GM12878 (cell line): ENCODE data around the gene TMEM109. TPM values are rescaled to one million over a fixed set of nuclear protein-coding genes. Genes with fewer than 3 reads are reported as not detected.

Experiments
- ATAC-seq: fragments of 200-7000 bp; cut with Tn5 transposase; 3 replicates; pipeline ENCODE4 v1.9.1; 2020; ENCODE audit warnings: mild to moderate bottlenecking, moderate library complexity
- BruUV-seq: library from RNA; stranded (reverse); fragments of 400-500 nt; replicated peaks from 2 replicates; lab custom pipeline; 2021; lab: Mats Ljungman, UMichigan
- CTCF ChIA-PET: fragments of 300-600 bp; sonication (Branson Sonifier 250); formaldehyde crosslinking; extraction: SDS; loops from one replicate; lab custom pipeline; 2021; ENCODE audit warnings: inconsistent platforms; lab: Yijun Ruan, JAX
- POLR2A ChIA-PET: fragments of 350-600 bp; formaldehyde crosslinking; extraction: SDS; loops from one replicate; lab custom pipeline; 2021; ENCODE audit warnings: inconsistent platforms; lab: Charles Lee
- RAD21 ChIA-PET: fragments of 300-600 bp; sonication (Branson Sonifier 250); formaldehyde crosslinking; loops from one replicate; lab custom pipeline; 2023; ENCODE audit warnings: antibody characterized with exemption; ENCODE audit not compliant: unreplicated experiment; lab: Charles Lee
- SMC1A ChIA-PET: fragments of 300-600 bp; sonication (Branson Sonifier 250); formaldehyde crosslinking; loops from one replicate; lab custom pipeline; 2023; ENCODE audit not compliant: unreplicated experiment, uncharacterized antibody; lab: Charles Lee
- DNase-seq: peaks from one replicate; pipeline ENCODE4 v3.0.0-alpha.2; 2011; ENCODE audit warnings: low read depth, low spot score
- FAIRE-seq: peaks from 3 replicates; lab custom pipeline; 2011; peaks lifted over from hg19 to GRCh38; lab: Jason Lieb, UNC
- H2AFZ ChIP-seq: 2 replicates; pipeline ENCODE4 v1.6.0; 2011; ENCODE audit warnings: low read depth, low read length, control low read depth; ENCODE audit not compliant: control insufficient read depth
- H3K27ac ChIP-seq: 2 replicates; pipeline ENCODE4 v1.5.1; 2011; ENCODE audit warnings: control low read depth; ENCODE audit not compliant: control insufficient read depth, insufficient read depth
- H3K27me3 ChIP-seq, 2 experiments: replicated peaks in 1 of 2; 2 replicates each; pipeline versions ENCODE4 v1.6.0 to v1.6.1; 2011; ENCODE audit warnings: low read length in 1 of 2; ENCODE audit not compliant: control insufficient read depth in 2 of 2, insufficient read depth in 2 of 2
- H3K36me3 ChIP-seq, 2 experiments: 2 replicates each; pipeline ENCODE4 v1.5.1; 2011; ENCODE audit warnings: low read length in 1 of 2; ENCODE audit not compliant: control insufficient read depth in 2 of 2, insufficient read depth in 2 of 2
- H3K4me1 ChIP-seq: 2 replicates; pipeline ENCODE4 v1.6.1; 2011; ENCODE audit warnings: mild to moderate bottlenecking, low read length, moderate library complexity, mixed read lengths; ENCODE audit not compliant: control insufficient read depth, insufficient read depth
- H3K4me2 ChIP-seq: 2 replicates; pipeline ENCODE4 v1.6.0; 2011; ENCODE audit warnings: control low read depth; ENCODE audit not compliant: control insufficient read depth, insufficient read depth
- H3K4me3 ChIP-seq: fragments of 200-600 bp; sonication (generic); 2 replicates; pipeline ENCODE4 v1.5.1; 2016
- H3K79me2 ChIP-seq: 2 replicates; pipeline ENCODE4 v1.6.0; 2011; ENCODE audit warnings: low read length; ENCODE audit not compliant: control insufficient read depth, insufficient read depth
- H3K9ac ChIP-seq: 2 replicates; pipeline ENCODE4 v1.8.0; 2011; ENCODE audit warnings: low read length, control low read depth, mixed read lengths; ENCODE audit not compliant: control insufficient read depth, insufficient read depth
- H3K9me3 ChIP-seq: replicated peaks from 3 replicates; pipeline ENCODE4 v1.5.1; 2011; ENCODE audit warnings: mild to moderate bottlenecking, low read length; ENCODE audit not compliant: control insufficient read depth, insufficient read depth
- H4K20me1 ChIP-seq: 2 replicates; pipeline ENCODE4 v1.6.0; 2011; ENCODE audit not compliant: control insufficient read depth, insufficient read depth
- IKZF2 ChIP-seq, 2 experiments: fragments of 450-650 bp; IDR thresholded peaks; 2 replicates each; pipeline ENCODE4 v1.6.1; 2017; ENCODE audit warnings: mild to moderate bottlenecking in 2 of 2, moderate library complexity in 2 of 2
- NBN ChIP-seq: fragments of 450-650 bp; IDR thresholded peaks from 2 replicates; pipeline ENCODE4 v1.6.1; 2016
- NFYB ChIP-seq: IDR thresholded peaks from 2 replicates; pipeline ENCODE4 v1.6.1; 2011; ENCODE audit warnings: low read depth, mild to moderate bottlenecking, low read length, improper control_type of control experiment, moderate library complexity; ENCODE audit not compliant: insufficient read depth
- PAX8 ChIP-seq: fragments of 450-650 bp; IDR thresholded peaks from 2 replicates; pipeline ENCODE4 v1.6.1; 2017; ENCODE audit warnings: mild to moderate bottlenecking, moderate library complexity
- POLR2AphosphoS5 ChIP-seq: IDR thresholded peaks from 2 replicates; pipeline ENCODE4 v1.6.1; 2011; ENCODE audit warnings: mild to moderate bottlenecking, low read length, inconsistent platforms
- TCF3 ChIP-seq: IDR thresholded peaks from 2 replicates; pipeline ENCODE4 v1.6.1; 2012; ENCODE audit warnings: low read depth, mild to moderate bottlenecking, low read length, borderline replicate concordance; ENCODE audit not compliant: insufficient read depth
- WGBS: methylation state at CpG from one replicate; pipeline ENCODE4 v1.1.6; 2016; ENCODE audit warnings: low lambda C conversion rate; ENCODE audit not compliant: insufficient replicate concordance, insufficient coverage; ENCODE audit errors: missing lambda C conversion rate; 5-methylcytosine and 5-hydroxymethylcytosine counted together
- in situ Hi-C: fragments of 300-500 bp; cut with MboI; formaldehyde crosslinking; loops from 9 replicates; pipeline ENCODE4 v1.14.3; 2018; ENCODE audit warnings: mixed read lengths
- intact Hi-C: fragments of 100-400 bp; cut with micrococcal nuclease; formaldehyde crosslinking; loops from one replicate; pipeline ENCODE4 v1.14.2; 2022; ENCODE audit not compliant: unreplicated experiment
- polyA plus RNA-seq, 11 experiments: library from polyadenylated mRNA; depleted of rRNA in 4 of 11; unstranded in 6 of 11; stranded (reverse) in 5 of 11; fragments of >200 nt; fragmentation: Nextera tagmentation in 4 of 11; fragmentation: Illumina TruSeq in 1 of 11; extraction: Ambion mirVana in 4 of 11; extraction: Trizol in 1 of 11; gene quantifications; 1 replicate in 1 of 11; 2 replicates in 10 of 11; pipeline versions ENCODE4 v1.2.1 to v1.2.3, GENCODE V29; 2011 to 2016; ENCODE audit warnings: inconsistent platforms in 2 of 11, missing spikeins in 2 of 11, low read depth in 1 of 11
- total RNA-seq, 4 experiments: library from RNA; depleted of rRNA in 3 of 4; stranded (reverse); fragments of >200 nt in 3 of 4; fragmentation: Illumina TruSeq in 1 of 4; extraction: Trizol in 1 of 4; gene quantifications; 2 replicates each; pipeline versions ENCODE4 v1.2.1 to v1.2.3, GENCODE V29; 2013 to 2021
- TF ChIP-seq, protein P1 (sequence below), 3 experiments: IDR thresholded peaks in 2 of 3; conservative IDR thresholded peaks in 1 of 3; 2 replicates each; pipeline ENCODE4 v1.5.1; 2011; ENCODE audit warnings: low read depth in 3 of 3, low read length in 3 of 3, mild to moderate bottlenecking in 3 of 3, control low read depth in 2 of 3, moderate library complexity in 2 of 3, inconsistent platforms in 1 of 3, mixed read lengths in 1 of 3; ENCODE audit not compliant: control insufficient read depth in 2 of 3, insufficient read depth in 1 of 3; ENCODE audit errors: extremely low read depth in 1 of 3
- TF ChIP-seq, protein P2 (sequence below): IDR thresholded peaks from 2 replicates; pipeline ENCODE4 v1.6.1; 2012; ENCODE audit warnings: low read depth, low read length, improper control_type of control experiment
- TF ChIP-seq, protein P3 (sequence below): fragments of 450-650 bp; formaldehyde crosslinking; IDR thresholded peaks from 2 replicates; pipeline ENCODE4 v1.4.0; 2022; ENCODE audit warnings: mild to moderate bottlenecking, moderate library complexity
- TF ChIP-seq, protein P4 (sequence below): fragments of 450-650 bp; IDR thresholded peaks from 2 replicates; pipeline ENCODE4 v1.6.1; 2018; ENCODE audit warnings: mild to moderate bottlenecking, low read depth, moderate library complexity; ENCODE audit not compliant: partially characterized antibody

The TMEM109 gene
- total and polyA plus RNA-seq, 10 of the 15 experiments (the other 5 are each of a cell fraction or from before 2014, with no cell fraction given), result 21.9 to 199 (median 85.2) TPM

DNA sequence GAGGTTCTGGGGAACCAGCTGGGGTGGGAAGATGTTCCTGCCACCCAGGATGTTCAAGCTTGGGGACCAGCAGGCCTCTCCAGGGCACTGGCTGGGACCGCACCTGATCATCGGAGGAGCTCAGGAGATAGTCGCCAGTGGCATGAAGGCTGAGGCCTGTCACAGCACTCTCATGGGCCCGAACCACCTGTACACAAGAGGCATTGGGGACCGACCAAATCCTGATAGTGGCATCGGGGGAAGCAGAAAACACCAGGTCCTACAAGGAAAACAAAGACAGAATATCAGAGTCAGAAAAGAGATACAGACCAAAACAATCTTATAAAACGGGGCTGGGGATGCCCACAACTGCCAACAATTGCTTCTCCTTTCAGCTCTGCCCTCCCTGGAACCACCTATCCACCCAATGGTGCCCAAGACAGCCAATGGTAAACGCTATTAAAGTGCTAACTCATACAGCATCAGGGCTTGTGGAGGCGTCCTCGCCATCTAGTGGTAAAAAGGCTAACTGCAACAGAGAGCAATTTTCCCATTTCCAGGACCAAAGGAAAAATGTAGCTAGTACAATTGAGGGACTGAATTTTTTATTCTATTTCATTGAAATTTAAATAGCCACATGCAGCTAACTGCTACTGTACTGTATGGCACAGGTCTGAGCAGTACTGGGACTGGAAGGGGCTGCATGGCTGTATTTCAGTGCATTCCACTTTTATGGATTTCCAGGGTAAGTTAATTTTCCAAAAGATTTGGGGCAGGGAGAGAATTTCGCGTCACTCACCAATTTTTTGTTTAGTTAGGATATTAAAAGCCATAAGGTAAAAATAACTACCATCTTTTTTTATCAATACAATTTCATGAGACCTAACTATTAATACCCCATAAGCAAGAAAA lies 14.7 kb upstream of the TMEM109 start (continued):
- TF ChIP-seq, protein P1, sequence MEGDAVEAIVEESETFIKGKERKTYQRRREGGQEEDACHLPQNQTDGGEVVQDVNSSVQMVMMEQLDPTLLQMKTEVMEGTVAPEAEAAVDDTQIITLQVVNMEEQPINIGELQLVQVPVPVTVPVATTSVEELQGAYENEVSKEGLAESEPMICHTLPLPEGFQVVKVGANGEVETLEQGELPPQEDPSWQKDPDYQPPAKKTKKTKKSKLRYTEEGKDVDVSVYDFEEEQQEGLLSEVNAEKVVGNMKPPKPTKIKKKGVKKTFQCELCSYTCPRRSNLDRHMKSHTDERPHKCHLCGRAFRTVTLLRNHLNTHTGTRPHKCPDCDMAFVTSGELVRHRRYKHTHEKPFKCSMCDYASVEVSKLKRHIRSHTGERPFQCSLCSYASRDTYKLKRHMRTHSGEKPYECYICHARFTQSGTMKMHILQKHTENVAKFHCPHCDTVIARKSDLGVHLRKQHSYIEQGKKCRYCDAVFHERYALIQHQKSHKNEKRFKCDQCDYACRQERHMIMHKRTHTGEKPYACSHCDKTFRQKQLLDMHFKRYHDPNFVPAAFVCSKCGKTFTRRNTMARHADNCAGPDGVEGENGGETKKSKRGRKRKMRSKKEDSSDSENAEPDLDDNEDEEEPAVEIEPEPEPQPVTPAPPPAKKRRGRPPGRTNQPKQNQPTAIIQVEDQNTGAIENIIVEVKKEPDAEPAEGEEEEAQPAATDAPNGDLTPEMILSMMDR (IDR thresholded peaks at IDR 0.05 in 2 of 3, conservative IDR thresholded peaks at IDR 0.05 in 1 of 3; ENCODE audit: control insufficient read depth in 2 of 3, extremely low read depth in 1 of 3, insufficient read depth in 1 of 3, low read depth in 3 of 3, low read length in 3 of 3), result peak; percentile 85 to 98 (median 94)
- TF ChIP-seq POLR2AphosphoS5, result peak; percentile 42; the same call in 1 of the 2 replicates
- TF ChIP-seq IKZF2 (IDR thresholded peaks at IDR 0.05), result peak; percentile 65 to 81; a peak in 3 of 4 replicates

DNA sequence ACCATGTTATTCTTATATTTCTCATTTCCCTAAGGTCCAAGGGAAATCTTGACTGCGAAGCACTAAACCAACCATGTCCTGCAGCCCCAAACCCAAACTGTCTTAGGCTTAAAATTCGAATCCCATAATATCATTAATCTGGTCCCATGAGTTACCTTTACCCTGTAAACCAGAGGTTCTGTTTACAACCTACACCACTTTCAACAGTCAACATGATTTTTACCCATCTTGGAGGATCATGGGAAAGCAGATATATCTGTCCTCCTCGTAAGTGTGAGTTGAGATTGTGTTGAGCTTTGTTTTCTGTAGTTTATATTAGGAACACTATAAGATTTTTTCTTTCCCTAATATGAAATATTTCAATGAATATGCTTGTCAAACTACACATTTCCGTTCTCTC lies 14.0 kb upstream of the TMEM109 start:
- Histone ChIP-seq H3K9ac (no peak overlapping the region), H3K4me2 (no peak overlapping the region), H2AFZ (no peak overlapping the region), H3K27me3 (no peaks in the 10 kb centered on the region), H3K79me2 (peaks cover 21% of the 10 kb centered on the region), H3K36me3 (peaks cover 28 to 50% of the 10 kb centered on the region in 2 experiments), H3K4me1 (peaks cover 4% of the 10 kb centered on the region), H3K4me3 (no peak overlapping the region), H4K20me1 (peaks cover 10% of the 10 kb centered on the region), H3K9me3 (no peaks in the 10 kb centered on the region), H3K27ac (no peak overlapping the region)
- ChIA-PET RAD21 (interaction anchor here (1.1 to 2.6 kb wide), 7 partner anchors 13 to 229 kb away, joined by 3 to 12 read pairs (median 4); partner anchors contain the start of gene TMEM109), SMC1A (interaction anchor here (0.6 to 8.0 kb wide), 15 partner anchors 9 to 267 kb away, joined by 3 to 57 read pairs (median 4); partner anchors contain the start of gene TMEM109), POLR2A (no interaction called here), CTCF (interaction anchor here (0.6 to 11.5 kb wide), 32 partner anchors 8 to 535 kb away, joined by 3 to 135 read pairs (median 6); partner anchors contain the start of genes PTGDR2 and TMEM109)
- FAIRE-seq, result no peak
- 28% methylated on average over 4 of the region's 4 CpGs for WGBS
- ATAC-seq, result no peak
- in situ Hi-C loops (loop anchor here (5.0 kb wide), 1 partner anchor 63 kb away; no protein-coding TSS in a partner anchor), intact Hi-C loops (loop anchor here (1.0 to 5.0 kb wide), 4 partner anchors 55 to 198 kb away; no protein-coding TSS in a partner anchor)
- no peak for DNase-seq
- no TSS peak for BruUV-seq
- TF ChIP-seq TCF3 (no peak), NFYB (no peak), NBN (no peak), PAX8 (no peak)
- TF ChIP-seq, protein P2, sequence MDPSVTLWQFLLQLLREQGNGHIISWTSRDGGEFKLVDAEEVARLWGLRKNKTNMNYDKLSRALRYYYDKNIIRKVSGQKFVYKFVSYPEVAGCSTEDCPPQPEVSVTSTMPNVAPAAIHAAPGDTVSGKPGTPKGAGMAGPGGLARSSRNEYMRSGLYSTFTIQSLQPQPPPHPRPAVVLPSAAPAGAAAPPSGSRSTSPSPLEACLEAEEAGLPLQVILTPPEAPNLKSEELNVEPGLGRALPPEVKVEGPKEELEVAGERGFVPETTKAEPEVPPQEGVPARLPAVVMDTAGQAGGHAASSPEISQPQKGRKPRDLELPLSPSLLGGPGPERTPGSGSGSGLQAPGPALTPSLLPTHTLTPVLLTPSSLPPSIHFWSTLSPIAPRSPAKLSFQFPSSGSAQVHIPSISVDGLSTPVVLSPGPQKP, result no peak
- TF ChIP-seq, protein P3, sequence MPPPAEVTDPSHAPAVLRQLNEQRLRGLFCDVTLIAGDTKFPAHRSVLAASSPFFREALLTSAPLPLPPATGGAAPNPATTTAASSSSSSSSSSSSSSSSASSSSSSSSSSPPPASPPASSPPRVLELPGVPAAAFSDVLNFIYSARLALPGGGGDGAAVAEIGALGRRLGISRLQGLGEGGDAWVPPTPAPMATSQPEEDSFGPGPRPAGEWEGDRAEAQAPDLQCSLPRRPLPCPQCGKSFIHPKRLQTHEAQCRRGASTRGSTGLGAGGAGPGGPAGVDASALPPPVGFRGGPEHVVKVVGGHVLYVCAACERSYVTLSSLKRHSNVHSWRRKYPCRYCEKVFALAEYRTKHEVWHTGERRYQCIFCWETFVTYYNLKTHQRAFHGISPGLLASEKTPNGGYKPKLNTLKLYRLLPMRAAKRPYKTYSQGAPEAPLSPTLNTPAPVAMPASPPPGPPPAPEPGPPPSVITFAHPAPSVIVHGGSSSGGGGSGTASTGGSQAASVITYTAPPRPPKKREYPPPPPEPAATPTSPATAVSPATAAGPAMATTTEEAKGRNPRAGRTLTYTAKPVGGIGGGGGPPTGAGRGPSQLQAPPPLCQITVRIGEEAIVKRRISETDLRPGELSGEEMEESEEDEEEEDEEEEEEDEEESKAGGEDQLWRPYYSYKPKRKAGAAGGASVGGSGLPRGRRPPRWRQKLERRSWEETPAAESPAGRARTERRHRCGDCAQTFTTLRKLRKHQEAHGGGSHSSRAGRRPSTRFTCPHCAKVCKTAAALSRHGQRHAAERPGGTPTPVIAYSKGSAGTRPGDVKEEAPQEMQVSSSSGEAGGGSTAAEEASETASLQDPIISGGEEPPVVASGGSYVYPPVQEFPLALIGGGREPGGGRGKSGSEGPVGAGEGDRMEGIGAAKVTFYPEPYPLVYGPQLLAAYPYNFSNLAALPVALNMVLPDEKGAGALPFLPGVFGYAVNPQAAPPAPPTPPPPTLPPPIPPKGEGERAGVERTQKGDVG (CRISPR knock-in tag), result no peak
- TF ChIP-seq, protein P4, sequence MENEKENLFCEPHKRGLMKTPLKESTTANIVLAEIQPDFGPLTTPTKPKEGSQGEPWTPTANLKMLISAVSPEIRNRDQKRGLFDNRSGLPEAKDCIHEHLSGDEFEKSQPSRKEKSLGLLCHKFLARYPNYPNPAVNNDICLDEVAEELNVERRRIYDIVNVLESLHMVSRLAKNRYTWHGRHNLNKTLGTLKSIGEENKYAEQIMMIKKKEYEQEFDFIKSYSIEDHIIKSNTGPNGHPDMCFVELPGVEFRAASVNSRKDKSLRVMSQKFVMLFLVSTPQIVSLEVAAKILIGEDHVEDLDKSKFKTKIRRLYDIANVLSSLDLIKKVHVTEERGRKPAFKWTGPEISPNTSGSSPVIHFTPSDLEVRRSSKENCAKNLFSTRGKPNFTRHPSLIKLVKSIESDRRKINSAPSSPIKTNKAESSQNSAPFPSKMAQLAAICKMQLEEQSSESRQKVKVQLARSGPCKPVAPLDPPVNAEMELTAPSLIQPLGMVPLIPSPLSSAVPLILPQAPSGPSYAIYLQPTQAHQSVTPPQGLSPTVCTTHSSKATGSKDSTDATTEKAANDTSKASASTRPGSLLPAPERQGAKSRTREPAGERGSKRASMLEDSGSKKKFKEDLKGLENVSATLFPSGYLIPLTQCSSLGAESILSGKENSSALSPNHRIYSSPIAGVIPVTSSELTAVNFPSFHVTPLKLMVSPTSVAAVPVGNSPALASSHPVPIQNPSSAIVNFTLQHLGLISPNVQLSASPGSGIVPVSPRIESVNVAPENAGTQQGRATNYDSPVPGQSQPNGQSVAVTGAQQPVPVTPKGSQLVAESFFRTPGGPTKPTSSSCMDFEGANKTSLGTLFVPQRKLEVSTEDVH, result no peak
